ENCODE measurements around the gene PTPRA. TPM values are rescaled to one million over a fixed set of nuclear protein-coding genes. Genes with fewer than 3 reads are reported as not detected.
A peak's percentile ranks its signal among the peaks of the same experiment; 100 is the strongest.

Gene PTPRA
- total RNA-seq, 1 donor = 44.2 TPM

GRCh38 chr20:2865101-2865500 lies 8.2 kb upstream of the PTPRA start:
- Histone ChIP-seq H3K27ac (ENCODE audit: low read depth, low read length) (no peak overlapping the region), H2AFZ (ENCODE audit: low read length) (no peak overlapping the region), H3K79me2 (ENCODE audit: insufficient read depth, low read length) (no peaks in the 10 kb centered on the region), H3K9me3 (ENCODE audit: low read depth, low read length) (no peaks in the 10 kb centered on the region), H3K4me2 (ENCODE audit: insufficient read depth, low read length) (no peak overlapping the region), H4K20me1 (ENCODE audit: insufficient read depth, low read length) (peaks cover 10% of the 10 kb centered on the region), H3K4me3 (ENCODE audit: insufficient read depth, low read length) (no peak overlapping the region), H3K36me3 (ENCODE audit: insufficient read depth, low read length) (peaks cover 27% of the 10 kb centered on the region), H3K4me1 (ENCODE audit: insufficient read depth, low read length) (no peaks in the 10 kb centered on the region), H3K27me3 (ENCODE audit: insufficient read depth, low read length) (no peaks in the 10 kb centered on the region)
- peak; percentile 50 for DNase-seq (ENCODE audit: insufficient read length, low spot score, missing footprints)
- TF ChIP-seq, protein P1, sequence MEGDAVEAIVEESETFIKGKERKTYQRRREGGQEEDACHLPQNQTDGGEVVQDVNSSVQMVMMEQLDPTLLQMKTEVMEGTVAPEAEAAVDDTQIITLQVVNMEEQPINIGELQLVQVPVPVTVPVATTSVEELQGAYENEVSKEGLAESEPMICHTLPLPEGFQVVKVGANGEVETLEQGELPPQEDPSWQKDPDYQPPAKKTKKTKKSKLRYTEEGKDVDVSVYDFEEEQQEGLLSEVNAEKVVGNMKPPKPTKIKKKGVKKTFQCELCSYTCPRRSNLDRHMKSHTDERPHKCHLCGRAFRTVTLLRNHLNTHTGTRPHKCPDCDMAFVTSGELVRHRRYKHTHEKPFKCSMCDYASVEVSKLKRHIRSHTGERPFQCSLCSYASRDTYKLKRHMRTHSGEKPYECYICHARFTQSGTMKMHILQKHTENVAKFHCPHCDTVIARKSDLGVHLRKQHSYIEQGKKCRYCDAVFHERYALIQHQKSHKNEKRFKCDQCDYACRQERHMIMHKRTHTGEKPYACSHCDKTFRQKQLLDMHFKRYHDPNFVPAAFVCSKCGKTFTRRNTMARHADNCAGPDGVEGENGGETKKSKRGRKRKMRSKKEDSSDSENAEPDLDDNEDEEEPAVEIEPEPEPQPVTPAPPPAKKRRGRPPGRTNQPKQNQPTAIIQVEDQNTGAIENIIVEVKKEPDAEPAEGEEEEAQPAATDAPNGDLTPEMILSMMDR (IDR thresholded peaks at IDR 0.05; ENCODE audit: extremely low read depth, low read depth, low read length) = no peak

GRCh38 chr20:2865630-2866029 lies 7.7 kb upstream of the PTPRA start:
- H3K79me2 ChIP-seq (ENCODE audit: insufficient read depth, low read length) = no peaks in the 10 kb centered on the region
- H3K27me3 ChIP-seq (ENCODE audit: insufficient read depth, low read length) = no peaks in the 10 kb centered on the region
- DNase-seq (ENCODE audit: insufficient read length, low spot score, missing footprints) = peak; percentile 69
- H3K4me2 ChIP-seq (ENCODE audit: insufficient read depth, low read length) = no peak overlapping the region
- peaks cover 5% of the 10 kb centered on the region for H3K4me1 ChIP-seq (ENCODE audit: insufficient read depth, low read length)
- no peak overlapping the region for H3K4me3 ChIP-seq (ENCODE audit: insufficient read depth, low read length)
- H3K9me3 ChIP-seq (ENCODE audit: low read depth, low read length) = no peaks in the 10 kb centered on the region
- peaks cover 25% of the 10 kb centered on the region for H3K36me3 ChIP-seq (ENCODE audit: insufficient read depth, low read length)
- TF ChIP-seq, protein P1 (IDR thresholded peaks at IDR 0.05; ENCODE audit: extremely low read depth, low read depth, low read length) = no peak
- peaks cover 5% of the 10 kb centered on the region for H4K20me1 ChIP-seq (ENCODE audit: insufficient read depth, low read length)
- H3K27ac ChIP-seq (ENCODE audit: low read depth, low read length) = no peak overlapping the region
- H2AFZ ChIP-seq (ENCODE audit: low read length) = no peak overlapping the region

DNA sequence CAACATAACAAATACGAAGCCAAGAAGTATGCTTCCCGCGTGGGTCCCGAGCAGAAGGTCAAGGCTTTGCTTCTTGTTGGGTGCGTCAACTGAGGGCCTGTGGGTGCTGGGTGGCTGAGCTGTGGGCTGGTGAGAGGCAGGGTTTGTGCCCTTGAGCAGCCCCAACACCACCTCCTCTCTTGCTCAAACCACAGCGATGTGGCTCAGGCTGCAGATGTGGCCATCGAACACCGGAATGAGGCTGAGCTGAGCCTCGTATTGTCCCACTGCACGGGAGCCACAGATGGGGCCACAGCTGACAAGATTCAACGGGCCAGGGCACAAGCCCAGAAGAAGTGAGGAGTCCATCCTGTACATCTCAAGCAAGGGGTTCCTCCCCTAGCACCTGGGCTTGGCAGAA lies 7.0 kb upstream of the PTPRA start:
- Histone ChIP-seq H4K20me1 (ENCODE audit: insufficient read depth, low read length) (no peaks in the 10 kb centered on the region), H3K4me2 (ENCODE audit: insufficient read depth, low read length) (no peak overlapping the region), H3K4me1 (ENCODE audit: insufficient read depth, low read length) (peaks cover 10% of the 10 kb centered on the region), H3K4me3 (ENCODE audit: insufficient read depth, low read length) (no peak overlapping the region), H3K79me2 (ENCODE audit: insufficient read depth, low read length) (no peaks in the 10 kb centered on the region), H2AFZ (ENCODE audit: low read length) (no peak overlapping the region), H3K9me3 (ENCODE audit: low read depth, low read length) (no peaks in the 10 kb centered on the region), H3K27ac (ENCODE audit: low read depth, low read length) (no peak overlapping the region), H3K27me3 (ENCODE audit: insufficient read depth, low read length) (no peaks in the 10 kb centered on the region), H3K36me3 (ENCODE audit: insufficient read depth, low read length) (peaks cover 19% of the 10 kb centered on the region)
- TF ChIP-seq, protein P1 (IDR thresholded peaks at IDR 0.05; ENCODE audit: extremely low read depth, low read depth, low read length) = no peak
- DNase-seq (ENCODE audit: insufficient read length, low spot score, missing footprints) = peak; percentile 22

- no peaks in the 10 kb centered on the region for H3K9me3 ChIP-seq (ENCODE audit: low read depth, low read length)
- H3K27me3 ChIP-seq (ENCODE audit: insufficient read depth, low read length) = no peaks in the 10 kb centered on the region
- no peak overlapping the region for H3K4me3 ChIP-seq (ENCODE audit: insufficient read depth, low read length)
- no peak overlapping the region for H3K27ac ChIP-seq (ENCODE audit: low read depth, low read length)
- H2AFZ ChIP-seq (ENCODE audit: low read length) = no peak overlapping the region
- peaks cover 12% of the 10 kb centered on the region for H3K36me3 ChIP-seq (ENCODE audit: insufficient read depth, low read length)
- H3K4me2 ChIP-seq (ENCODE audit: insufficient read depth, low read length) = no peak overlapping the region
- H4K20me1 ChIP-seq (ENCODE audit: insufficient read depth, low read length) = no peaks in the 10 kb centered on the region
- H3K79me2 ChIP-seq (ENCODE audit: insufficient read depth, low read length) = no peaks in the 10 kb centered on the region
- peak; percentile 37 for DNase-seq (ENCODE audit: insufficient read length, low spot score, missing footprints)
- TF ChIP-seq, protein P1 (IDR thresholded peaks at IDR 0.05; ENCODE audit: extremely low read depth, low read depth, low read length) = no peak
- H3K4me1 ChIP-seq (ENCODE audit: insufficient read depth, low read length) = peaks cover 16% of the 10 kb centered on the region
Observed at GRCh38 chr20:2867081-2867864, 6.0 kb upstream of the PTPRA start.
